Smooth muscle cell (in vitro differentiated cells): ENCODE results near the gene NCAM1. TPM values are rescaled to one million over a fixed set of nuclear protein-coding genes. Genes with fewer than 3 reads are reported as not detected.

Experiments used
- DNase-seq: peaks from one replicate; lab custom pipeline; 2025; ENCODE audit not compliant: unreplicated experiment; lab: John Stamatoyannopoulos, UW
- H2AFZ ChIP-seq: fragments of 200-600 bp; sonication (generic); 2 replicates; pipeline ENCODE4 v1.6.0; 2016; ENCODE audit warnings: antibody characterized with exemption, low read depth, mild to moderate bottlenecking
- H3F3A ChIP-seq: fragments of 200-600 bp; sonication (generic); 2 replicates; pipeline ENCODE4 v1.6.0; 2017; ENCODE audit warnings: antibody characterized with exemption, low read depth
- H3K27ac ChIP-seq: fragments of 200-600 bp; sonication (generic); 2 replicates; pipeline ENCODE4 v1.5.1; 2016; ENCODE audit warnings: low read depth, mild to moderate bottlenecking
- H3K27me3 ChIP-seq: fragments of 200-600 bp; sonication (generic); 2 replicates; pipeline ENCODE4 v1.6.1; 2016; ENCODE audit warnings: low read depth, mild to moderate bottlenecking
- H3K36me3 ChIP-seq: fragments of 200-600 bp; sonication (generic); 2 replicates; pipeline ENCODE4 v1.5.1; 2016; ENCODE audit warnings: low read depth
- H3K4me1 ChIP-seq: fragments of 200-600 bp; sonication (generic); 2 replicates; pipeline ENCODE4 v1.5.1; 2016; ENCODE audit warnings: low read depth
- H3K4me2 ChIP-seq: fragments of 200-600 bp; sonication (generic); 2 replicates; pipeline ENCODE4 v1.6.0; 2016; ENCODE audit warnings: mild to moderate bottlenecking
- H3K4me3 ChIP-seq: fragments of 200-600 bp; sonication (generic); 2 replicates; pipeline ENCODE4 v1.5.1; 2016; ENCODE audit warnings: mild to moderate bottlenecking
- H3K79me2 ChIP-seq: fragments of 200-600 bp; sonication (generic); 2 replicates; pipeline ENCODE4 v1.6.0; 2016; ENCODE audit warnings: low read depth, mild to moderate bottlenecking
- H3K9ac ChIP-seq: fragments of 200-600 bp; sonication (generic); 2 replicates; pipeline ENCODE4 v1.6.0; 2016; ENCODE audit warnings: low read depth
- H3K9me3 ChIP-seq: fragments of 200-600 bp; sonication (generic); replicated peaks from 2 replicates; pipeline ENCODE4 v1.5.1; 2016; ENCODE audit warnings: low read depth
- H4K20me1 ChIP-seq: fragments of 200-600 bp; sonication (generic); 2 replicates; pipeline ENCODE4 v1.6.0; 2016; ENCODE audit warnings: low read depth
- WGBS: methylation state at CpG from one replicate; pipeline ENCODE4 v1.1.7; 2016; ENCODE audit warnings: low lambda C conversion rate; 5-methylcytosine and 5-hydroxymethylcytosine counted together
- polyA plus RNA-seq: library from polyadenylated mRNA; unstranded; fragments of >200 nt; fragmentation: Nextera tagmentation; extraction: Ambion mirVana; gene quantifications from 2 replicates; pipeline ENCODE4 v1.2.1, GENCODE V29; 2016
- total RNA-seq: library from RNA; depleted of rRNA; stranded (reverse); fragments of >200 nt; gene quantifications from 2 replicates; pipeline ENCODE4 v1.2.3, GENCODE V29; 2014
- TF ChIP-seq, protein P1 (sequence below): fragments of 200-600 bp; sonication (generic); IDR thresholded peaks from 2 replicates; pipeline ENCODE4 v1.5.1; 2017; ENCODE audit warnings: borderline replicate concordance, mild to moderate bottlenecking, antibody characterized with exemption; ENCODE audit not compliant: insufficient read depth, poor library complexity, severe bottlenecking

NCAM1 gene
- total and polyA plus RNA-seq, 2 experiments from 2014 or later = 8.1 to 12.0 TPM

DNA sequence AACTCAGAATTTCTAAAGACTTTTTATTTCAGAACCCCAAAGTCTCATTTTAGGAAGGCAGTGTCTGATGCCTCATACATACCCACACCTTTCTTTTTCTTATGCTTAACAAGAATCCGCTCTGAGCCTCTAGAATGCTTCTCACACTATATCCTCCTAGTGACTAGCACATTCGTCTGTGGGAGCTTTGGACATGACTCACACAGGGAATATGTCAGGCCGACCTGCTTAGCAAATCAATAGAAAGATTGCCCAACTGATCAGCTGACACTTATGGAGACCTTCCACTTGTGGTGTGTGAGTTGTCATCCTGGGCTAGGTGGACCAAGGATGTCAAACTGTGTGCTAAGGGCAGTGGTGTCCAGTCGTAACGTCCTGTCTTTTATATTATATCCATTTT is 223.3 kb downstream of the NCAM1 start:
- no peak for DNase-seq
- H4K20me1 ChIP-seq = no peaks in the 10 kb centered on the region
- no peaks in the 10 kb centered on the region for H3K79me2 ChIP-seq
- no peak overlapping the region for H3K4me3 ChIP-seq
- H3K4me1 ChIP-seq = peaks cover 7% of the 10 kb centered on the region
- H3K36me3 ChIP-seq = no peaks in the 10 kb centered on the region
- H3K27ac ChIP-seq = peak overlapping the region; percentile 7
- TF ChIP-seq, protein P1, sequence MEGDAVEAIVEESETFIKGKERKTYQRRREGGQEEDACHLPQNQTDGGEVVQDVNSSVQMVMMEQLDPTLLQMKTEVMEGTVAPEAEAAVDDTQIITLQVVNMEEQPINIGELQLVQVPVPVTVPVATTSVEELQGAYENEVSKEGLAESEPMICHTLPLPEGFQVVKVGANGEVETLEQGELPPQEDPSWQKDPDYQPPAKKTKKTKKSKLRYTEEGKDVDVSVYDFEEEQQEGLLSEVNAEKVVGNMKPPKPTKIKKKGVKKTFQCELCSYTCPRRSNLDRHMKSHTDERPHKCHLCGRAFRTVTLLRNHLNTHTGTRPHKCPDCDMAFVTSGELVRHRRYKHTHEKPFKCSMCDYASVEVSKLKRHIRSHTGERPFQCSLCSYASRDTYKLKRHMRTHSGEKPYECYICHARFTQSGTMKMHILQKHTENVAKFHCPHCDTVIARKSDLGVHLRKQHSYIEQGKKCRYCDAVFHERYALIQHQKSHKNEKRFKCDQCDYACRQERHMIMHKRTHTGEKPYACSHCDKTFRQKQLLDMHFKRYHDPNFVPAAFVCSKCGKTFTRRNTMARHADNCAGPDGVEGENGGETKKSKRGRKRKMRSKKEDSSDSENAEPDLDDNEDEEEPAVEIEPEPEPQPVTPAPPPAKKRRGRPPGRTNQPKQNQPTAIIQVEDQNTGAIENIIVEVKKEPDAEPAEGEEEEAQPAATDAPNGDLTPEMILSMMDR = no peak
- H3K27me3 ChIP-seq = no peaks in the 10 kb centered on the region
- no peaks in the 10 kb centered on the region for H3F3A ChIP-seq
- H3K4me2 ChIP-seq = no peak overlapping the region
- H3K9me3 ChIP-seq = no peaks in the 10 kb centered on the region
- H2AFZ ChIP-seq = no peak overlapping the region
- no peak overlapping the region for H3K9ac ChIP-seq
- WGBS = 61% methylated on average over 5 of the region's 5 CpGs

DNA sequence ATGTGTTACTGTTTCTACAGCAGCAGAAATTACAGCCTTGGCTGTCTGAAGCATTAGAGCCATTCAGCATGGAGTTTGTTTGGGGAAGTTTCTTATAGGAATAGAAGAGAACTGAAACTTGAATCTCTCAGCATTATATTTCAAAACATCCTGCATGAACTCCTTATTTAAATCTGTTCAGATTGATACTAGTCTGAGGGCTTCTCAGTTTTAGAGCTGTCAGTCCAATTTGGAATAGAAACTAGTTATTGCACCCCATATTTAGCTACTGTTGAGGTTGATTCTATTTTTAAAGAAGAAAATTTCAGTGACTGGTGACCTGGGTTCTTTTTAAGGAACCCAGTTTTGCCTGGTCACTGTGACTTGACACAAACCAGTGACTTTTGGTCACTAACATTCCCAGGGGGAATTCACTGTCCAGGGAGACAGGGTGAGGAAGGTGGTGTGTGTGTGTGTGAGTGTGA is 227.2 kb downstream of the NCAM1 start:
- Histone ChIP-seq H3K4me2 (no peak overlapping the region), H3K27me3 (no peaks in the 10 kb centered on the region), H3K9me3 (no peaks in the 10 kb centered on the region), H3K9ac (no peak overlapping the region), H3K4me3 (no peak overlapping the region), H3K27ac (no peak overlapping the region), H3K79me2 (no peaks in the 10 kb centered on the region), H3K36me3 (no peaks in the 10 kb centered on the region), H3F3A (no peaks in the 10 kb centered on the region), H4K20me1 (no peaks in the 10 kb centered on the region), H3K4me1 (peaks cover 14% of the 10 kb centered on the region), H2AFZ (no peak overlapping the region)
- DNase-seq = no peak
- TF ChIP-seq, protein P1 = no peak

DNA sequence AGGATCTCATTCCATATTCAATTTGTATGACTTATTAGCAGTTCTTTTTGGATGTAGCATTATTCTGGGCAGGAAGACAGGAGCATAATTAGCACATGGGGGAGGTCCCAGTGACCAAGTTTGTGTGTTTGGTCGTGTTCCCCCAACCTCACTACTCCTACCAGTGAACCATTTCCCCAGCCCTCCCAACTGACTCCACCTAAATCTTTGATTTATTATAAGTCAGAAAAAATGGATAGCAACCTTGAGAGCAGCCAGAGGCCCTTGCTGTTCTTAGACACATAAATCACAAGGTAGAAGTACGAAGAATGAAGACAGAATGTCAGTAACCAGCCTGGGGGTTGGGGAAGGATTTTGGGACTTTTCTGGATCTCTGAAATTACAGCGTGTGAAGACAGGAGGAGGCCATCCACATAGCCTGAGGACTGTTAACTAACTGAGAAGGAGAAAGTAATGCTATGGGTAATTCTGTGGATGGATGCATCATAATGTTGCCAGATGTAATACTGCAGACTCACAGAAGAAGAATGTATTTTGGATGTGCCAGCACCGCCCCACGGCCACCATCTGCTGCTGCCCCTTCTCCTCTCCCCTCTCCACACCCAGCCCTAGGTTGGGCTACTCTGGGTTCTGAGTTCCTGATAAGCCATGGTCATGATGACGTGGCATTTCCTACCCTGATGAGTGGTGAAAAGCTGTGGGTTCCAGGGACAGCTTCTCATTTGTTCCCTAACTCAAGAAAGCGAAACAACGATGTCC is 228.9 kb downstream of the NCAM1 start:
- Histone ChIP-seq H3F3A (no peaks in the 10 kb centered on the region), H3K79me2 (no peaks in the 10 kb centered on the region), H3K4me2 (peak overlapping the region; percentile 14), H3K9ac (peak overlapping the region; percentile 17), H3K9me3 (no peaks in the 10 kb centered on the region), H2AFZ (no peak overlapping the region), H3K27me3 (no peaks in the 10 kb centered on the region), H3K4me1 (peaks cover 14% of the 10 kb centered on the region), H3K4me3 (no peak overlapping the region), H4K20me1 (no peaks in the 10 kb centered on the region), H3K36me3 (no peaks in the 10 kb centered on the region), H3K27ac (peak overlapping the region; percentile 32)
- no peak for DNase-seq
- WGBS = 61% methylated on average over 8 of the region's 8 CpGs
- TF ChIP-seq, protein P1 = no peak
